Putamen (tissue), 1 donor: ENCODE data around the gene UAP1.

ENCODE experiments used
- DNase-seq: peaks from one replicate; pipeline ENCODE4 v3.0.0-alpha.2; 2016; ENCODE audit warnings: low spot score

Gene UAP1

DNA sequence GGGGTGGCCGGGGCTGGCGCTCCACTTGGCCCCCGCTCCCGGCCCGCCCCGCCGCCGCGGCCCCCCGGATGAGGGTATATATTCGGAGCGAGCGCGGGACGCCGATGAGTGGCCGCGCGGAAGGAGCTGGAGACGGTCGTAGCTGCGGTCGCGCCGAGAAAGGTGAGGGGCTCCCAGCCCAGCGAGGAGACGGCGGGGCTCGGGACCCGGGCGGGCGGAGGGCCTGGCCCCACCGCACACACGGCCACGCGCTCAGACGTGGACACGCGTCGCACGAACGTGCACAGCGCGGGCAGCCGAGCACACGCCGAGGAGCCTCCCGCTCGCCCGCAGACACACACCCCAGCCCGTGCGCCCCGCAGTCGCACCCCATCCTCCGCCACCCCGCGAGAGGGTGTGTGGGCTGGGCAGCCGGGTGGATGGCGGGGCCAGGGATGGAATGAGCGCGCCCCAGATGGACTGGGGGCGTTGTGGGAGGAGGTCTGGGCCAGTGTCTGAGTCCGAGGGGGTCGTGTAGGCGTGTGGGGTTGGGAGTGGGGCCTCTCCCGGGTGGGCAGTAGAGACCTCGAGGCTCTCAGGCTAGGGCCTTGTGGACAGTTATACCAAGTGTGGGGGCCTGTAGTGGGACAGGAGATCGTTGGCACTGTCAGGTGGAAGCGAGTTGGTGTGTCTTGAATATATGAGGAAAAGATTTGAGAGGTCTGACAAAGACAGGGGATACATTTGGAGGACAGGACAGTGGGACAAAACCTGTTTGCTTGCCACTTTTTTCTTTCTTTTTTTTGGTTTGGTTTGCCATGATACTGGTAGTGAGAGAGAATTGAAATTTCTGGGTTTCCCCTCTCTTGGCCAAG lies at the start of gene UAP1:
Gene UAP1, plus strand, starts transcription at position 107 of the 854 bp plus-strand sequence. CDS start 4,347 bp downstream, outside the sequence.
- no peak for DNase-seq

- no peak for DNase-seq
These were observed 34.2 kb upstream of the UAP1 start for GRCh38 chr1:162527314-162527713.

- no peak for DNase-seq
These were observed 31.1 kb upstream of the UAP1 start for GRCh38 chr1:162530307-162530987.

- DNase-seq = no peak
These were observed 30.6 kb upstream of the UAP1 start for GRCh38 chr1:162530988-162531319.

DNA sequence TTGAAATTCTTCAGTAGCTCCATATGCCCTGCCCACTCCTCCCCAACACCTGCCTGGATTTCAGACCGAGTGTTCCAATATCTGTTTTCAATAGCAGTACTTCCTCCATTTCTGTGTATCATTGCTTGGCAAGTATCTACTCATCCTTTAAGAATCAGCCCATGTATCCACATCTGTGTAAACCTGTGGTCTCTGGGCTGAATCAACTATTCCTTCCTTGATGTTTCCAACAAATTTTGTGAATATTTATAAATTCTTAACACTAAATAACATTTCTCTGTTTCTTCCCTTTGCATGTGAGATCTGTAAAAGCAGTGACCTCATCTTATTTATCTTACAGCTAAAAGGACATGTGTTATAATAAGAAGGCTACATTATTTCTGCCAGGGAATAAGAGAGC lies 26.0 kb upstream of the UAP1 start:
- DNase-seq = no peak

GRCh38 chr1:162536511-162536910 lies 25.0 kb upstream of the UAP1 start:
- DNase-seq = no peak

DNA sequence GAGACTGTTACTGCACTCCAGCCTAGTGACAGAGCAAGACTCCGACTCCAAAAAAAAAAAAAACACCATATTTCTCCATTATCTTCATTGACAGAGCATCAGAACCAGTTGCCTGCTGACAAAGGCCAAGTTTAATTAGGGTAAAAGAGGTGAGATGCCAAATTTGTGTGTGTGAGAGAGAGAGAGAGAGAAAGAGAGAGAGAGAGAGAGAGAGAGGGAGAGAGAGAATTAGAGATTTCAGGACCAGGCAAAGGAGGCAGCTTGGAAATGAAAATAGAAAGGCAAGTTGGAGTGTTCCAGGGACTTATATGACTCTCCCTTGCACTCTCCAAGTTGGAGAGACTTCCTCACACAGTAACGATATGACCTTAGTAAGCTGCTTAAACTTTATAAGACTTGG lies 24.3 kb upstream of the UAP1 start:
- DNase-seq = no peak

- no peak for DNase-seq
These were observed 22.6 kb upstream of the UAP1 start for GRCh38 chr1:162538815-162539431.

DNA sequence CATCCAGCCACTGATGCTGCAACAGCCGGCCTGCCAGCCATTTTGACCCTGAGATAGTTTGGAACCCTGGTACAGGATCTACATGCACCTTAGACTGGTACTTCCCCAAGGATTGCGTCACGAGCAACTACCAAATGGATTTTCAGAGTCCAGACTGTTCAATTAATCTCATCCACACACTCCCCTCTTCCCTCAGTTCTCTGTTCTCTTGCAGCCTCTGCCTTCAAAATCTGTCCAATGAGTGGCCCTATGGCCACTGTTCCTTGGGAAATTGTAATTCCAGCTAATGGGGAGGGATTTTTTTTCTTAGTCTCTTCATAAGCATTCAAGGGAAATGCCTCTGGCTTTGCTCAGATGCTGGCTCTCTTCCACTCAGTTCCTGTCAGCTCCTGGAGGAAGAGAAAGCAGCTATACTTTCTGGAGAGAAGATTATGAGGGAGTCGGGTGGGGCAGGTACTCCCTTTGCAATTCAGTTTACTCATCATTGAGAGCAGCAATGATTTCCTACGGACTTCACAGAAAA lies 19.8 kb upstream of the UAP1 start:
- DNase-seq = no peak

DNA sequence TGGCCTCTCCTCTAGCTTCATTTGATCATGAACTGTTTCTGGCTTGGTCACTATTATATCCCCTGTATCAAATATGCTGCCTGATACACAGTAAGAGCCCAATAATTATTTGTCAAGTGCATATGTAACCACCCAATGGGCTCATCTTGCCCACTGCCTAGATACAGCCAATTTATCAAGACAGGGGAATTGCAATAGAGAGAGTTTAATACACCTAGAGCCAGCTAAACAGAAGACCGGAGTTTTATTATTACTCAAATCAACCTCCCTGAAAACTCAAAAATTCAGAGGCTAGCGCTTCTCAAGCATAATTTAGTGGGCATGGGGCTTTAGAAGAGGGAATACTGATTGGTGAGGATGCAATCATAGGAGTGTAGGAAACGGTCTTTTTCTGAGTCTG lies 18.3 kb upstream of the UAP1 start:
- DNase-seq = no peak

GRCh38 chr1:162548170-162548569 lies 13.4 kb upstream of the UAP1 start:
- peak; percentile 27 for DNase-seq

DNA sequence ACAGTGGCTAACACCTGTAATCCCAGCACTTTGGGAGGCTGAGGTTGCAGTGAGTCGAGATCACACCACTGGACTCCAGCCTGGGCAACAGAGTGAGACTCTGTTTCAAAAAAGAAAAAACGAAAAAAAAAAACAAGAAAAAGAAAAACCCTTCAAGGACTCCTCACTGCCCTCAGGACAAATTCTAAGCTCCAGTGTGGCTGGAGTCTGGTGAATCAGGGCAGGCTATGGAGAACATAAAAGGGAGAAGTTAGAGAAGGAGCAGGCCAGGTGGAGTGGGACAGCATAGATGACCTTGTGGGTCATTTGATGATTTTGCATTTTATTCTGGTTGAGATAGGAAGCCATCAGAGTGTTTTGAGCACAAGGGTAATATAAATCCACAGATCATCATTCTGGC lies 12.5 kb upstream of the UAP1 start:
- DNase-seq = no peak

- no peak for DNase-seq
These were observed 10.6 kb upstream of the UAP1 start for GRCh38 chr1:162550925-162551324.

DNA sequence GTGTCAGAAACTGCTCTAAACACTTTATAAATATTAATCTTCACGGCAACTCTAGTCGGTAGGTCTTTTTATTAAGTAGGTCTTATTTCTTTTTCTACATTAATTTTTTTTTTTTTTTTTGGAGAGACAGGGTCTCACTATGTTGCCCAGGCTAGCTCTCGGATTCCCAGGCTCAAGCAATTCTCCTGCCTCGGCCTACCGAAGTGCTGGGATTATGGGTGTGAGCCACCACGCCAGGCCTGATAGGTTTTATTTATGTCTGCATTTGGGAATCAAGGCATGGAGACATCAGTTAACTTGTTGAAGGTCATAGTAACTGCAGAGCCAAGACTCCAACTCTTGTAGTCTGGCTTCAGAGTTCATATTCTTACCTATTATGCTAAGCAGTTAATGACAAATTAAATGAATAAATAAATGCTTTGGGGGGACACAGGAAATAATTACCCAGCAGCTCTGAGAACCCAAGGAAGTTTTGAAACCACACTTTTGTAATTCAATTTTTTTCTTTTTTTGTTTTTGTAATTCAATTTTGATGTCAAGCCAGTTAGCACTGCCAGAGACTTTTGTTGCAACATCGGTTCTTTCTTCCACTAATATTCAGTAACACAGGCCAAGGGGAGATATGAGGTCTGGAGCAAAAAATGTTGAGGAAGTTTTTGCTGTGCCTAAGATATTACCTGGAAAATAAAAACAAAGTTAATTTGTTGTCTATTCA lies 9.4 kb upstream of the UAP1 start:
- DNase-seq = no peak

DNA sequence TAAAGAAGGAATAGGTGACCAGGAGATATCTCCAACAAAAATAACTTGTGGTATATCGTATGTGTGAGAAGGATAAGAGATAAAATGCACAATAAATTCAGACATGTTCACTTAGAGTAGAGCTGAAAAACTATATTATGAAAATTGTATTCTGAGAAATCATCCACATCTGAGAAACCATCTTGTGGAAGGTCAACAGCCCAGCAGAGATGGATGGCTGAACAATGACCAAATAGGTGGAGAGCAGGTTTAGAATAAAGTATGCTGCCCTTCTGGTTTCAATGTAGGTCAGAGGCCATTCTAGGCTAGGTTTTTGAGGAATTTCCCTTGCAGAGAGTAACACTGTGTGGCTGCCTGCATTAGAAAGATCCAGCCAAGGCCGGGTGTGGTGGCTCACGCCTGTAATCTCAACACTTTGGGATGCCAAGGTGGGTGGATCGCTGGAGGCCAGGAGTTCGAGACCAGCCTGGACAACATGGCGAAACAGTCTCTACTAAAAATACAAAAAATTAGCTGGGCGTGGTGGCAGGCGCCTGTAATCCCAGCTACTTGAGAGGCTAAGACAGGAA lies 8.8 kb upstream of the UAP1 start:
- no peak for DNase-seq

- DNase-seq = no peak
These were observed 7.3 kb upstream of the UAP1 start for GRCh38 chr1:162554258-162554657.

DNA sequence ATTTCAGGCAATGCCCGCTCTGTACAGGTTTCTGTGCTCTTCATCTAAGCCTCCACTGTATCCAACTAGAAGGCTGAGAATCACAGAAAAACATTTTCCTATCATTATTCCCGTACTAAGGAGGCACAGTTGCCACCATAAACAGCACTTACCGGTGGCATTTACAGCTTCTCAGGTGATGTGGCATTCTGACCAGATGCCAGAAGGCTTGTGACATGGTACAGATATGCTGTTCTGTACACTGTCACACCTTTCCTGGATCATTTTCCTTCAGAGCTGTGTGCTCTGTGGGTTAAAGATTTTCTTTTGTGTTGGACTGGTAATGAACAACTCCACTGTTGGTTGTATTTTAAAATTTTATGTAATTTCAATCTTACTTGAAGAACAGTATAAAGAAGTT lies 4.0 kb upstream of the UAP1 start:
- no peak for DNase-seq

- DNase-seq = no peak
These were observed 1.1 kb upstream of the UAP1 start for GRCh38 chr1:162560303-162561036.

DNA sequence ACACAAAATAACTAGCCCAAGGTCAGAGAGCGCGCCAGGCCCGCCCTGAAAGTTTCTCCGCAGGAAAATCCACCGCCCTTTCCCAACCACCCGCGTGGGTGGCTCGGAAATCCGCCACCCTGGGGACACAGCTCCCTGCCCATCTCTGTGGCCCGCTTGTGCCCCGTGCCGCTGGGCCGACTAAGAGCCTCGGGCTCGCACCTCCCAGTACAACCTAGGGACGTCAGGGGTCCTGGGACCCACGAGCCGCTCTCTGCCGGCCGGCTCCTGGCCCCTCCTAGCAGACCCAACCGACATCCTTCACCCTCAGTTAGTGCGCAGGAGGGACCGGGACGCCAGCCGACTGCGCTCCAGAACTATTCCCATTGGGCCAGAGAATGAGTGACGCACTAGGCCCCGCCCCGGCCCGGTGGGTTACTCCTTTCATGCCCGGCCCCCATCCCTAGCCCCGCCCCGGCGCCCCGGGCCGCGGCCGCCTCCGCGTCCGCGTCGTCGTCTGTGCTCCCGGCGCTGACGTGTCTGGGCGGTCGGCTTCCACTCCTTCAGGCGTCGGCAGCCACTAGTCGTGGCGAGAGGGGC lies 396 bp upstream of the UAP1 start:
- peak; percentile 97 for DNase-seq

- no peak for DNase-seq
These were observed 927 bp downstream of the UAP1 start for GRCh38 chr1:162562470-162562828.

DNA sequence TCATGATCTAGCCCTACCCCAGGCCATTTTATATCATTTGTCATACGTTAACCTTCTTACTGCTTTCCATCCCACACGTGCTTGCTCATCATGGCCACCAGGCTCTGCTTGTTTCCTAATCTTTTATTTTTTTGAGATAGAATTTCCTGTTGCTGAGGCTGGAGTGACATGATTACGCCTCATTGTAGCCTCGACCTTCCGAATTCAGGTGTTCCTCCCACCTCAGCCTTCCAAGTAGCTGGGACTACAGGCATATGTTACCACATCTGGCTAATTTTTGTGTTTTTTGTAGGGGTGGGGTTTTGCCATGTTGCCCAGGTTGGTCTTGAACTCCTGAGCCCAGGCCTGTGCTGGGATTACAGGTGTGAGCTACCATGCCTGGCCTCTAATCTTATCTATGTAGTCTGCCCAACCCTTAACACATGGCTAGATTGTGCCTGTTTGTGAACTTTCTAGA lies 3.3 kb downstream of the UAP1 start:
- no peak for DNase-seq
